ENCODE results near the gene PCDHGB6. TPM values are rescaled to one million over a fixed set of nuclear protein-coding genes. Genes with fewer than 3 reads are reported as not detected.

PCDHGB6 gene
- total and polyA plus RNA-seq, 2 experiments from 2014 or later = 2.8 to 8.1 TPM

GRCh38 chr5:141403387-141403786 is 4.4 kb upstream of the PCDHGB6 start (continued):
- no peak for TF ChIP-seq ZNF462 (CRISPR knock-in tag; IDR thresholded peaks at IDR 0.05)

GRCh38 chr5:141409598-141410306 is 1.9 kb downstream of the PCDHGB6 start:
- ATAC-seq = no peak
- peak overlapping the region; percentile 28; the same call in 1 of the 3 replicates for H3K4me3 Mint-ChIP-seq
- no peaks in the 10 kb centered on the region for H3K9me2 ChIP-seq (ENCODE audit: insufficient read depth)
- H3F3A ChIP-seq (replicated peaks; ENCODE audit: low read depth) = no peaks in the 10 kb centered on the region
- H3K4me1 Mint-ChIP-seq = peaks cover 8% of the 10 kb centered on the region
- H3K4me1 ChIP-seq (ENCODE audit: insufficient read depth) = peaks cover 5% of the 10 kb centered on the region
- no peak overlapping the region for H3K4me3 ChIP-seq
- no peaks in the 10 kb centered on the region for H3K36me3 ChIP-seq (ENCODE audit: insufficient read depth)
- peaks cover 7% of the 10 kb centered on the region; the same call in 1 of the 2 replicates for H4K20me1 ChIP-seq (replicated peaks; ENCODE audit: insufficient read depth)
- peaks cover 15% of the 10 kb centered on the region for H3K27me3 Mint-ChIP-seq (ENCODE audit: insufficient read depth, low read depth, poor library complexity)
- no peak for DNase-seq (ENCODE audit: low spot score)
- peaks cover 37% of the 10 kb centered on the region for H3K9me3 Mint-ChIP-seq
- TF ChIP-seq JUNB (IDR thresholded peaks at IDR 0.05; ENCODE audit: unreplicated experiment) = no peak
- peaks cover 8% of the 10 kb centered on the region for H3K27me3 ChIP-seq (ENCODE audit: insufficient read depth)
- 0 out of 2 replicates have a peak, but pooled peaks cover 4% of the 10 kb centered on the region for H3K79me2 ChIP-seq (replicated peaks; ENCODE audit: insufficient read depth)
- H3K4me2 ChIP-seq = no peak overlapping the region
- H3K27ac Mint-ChIP-seq = no peak overlapping the region
- peaks cover 39% of the 10 kb centered on the region for H3K36me3 Mint-ChIP-seq (ENCODE audit: low read depth)
- no peak overlapping the region for H2AFZ ChIP-seq
- H3K27ac ChIP-seq (ENCODE audit: low read depth) = no peak overlapping the region

GRCh38 chr5:141411575-141411974 is 3.8 kb downstream of the PCDHGB6 start:
- Histone ChIP-seq H3K4me2 (no peak overlapping the region), H3K27ac (ENCODE audit: low read depth) (no peak overlapping the region), H3K4me3 (no peak overlapping the region), H3K27me3 (ENCODE audit: insufficient read depth) (peaks cover 8% of the 10 kb centered on the region), H3K36me3 (ENCODE audit: insufficient read depth) (no peaks in the 10 kb centered on the region), H3K79me2 (replicated peaks; ENCODE audit: insufficient read depth) (0 out of 2 replicates have a peak, but pooled peaks cover 4% of the 10 kb centered on the region), H2AFZ (no peak overlapping the region), H3K9me2 (ENCODE audit: insufficient read depth) (no peaks in the 10 kb centered on the region), H4K20me1 (replicated peaks; ENCODE audit: insufficient read depth) (peaks cover 7% of the 10 kb centered on the region; the same call in 1 of the 2 replicates), H3K4me1 (ENCODE audit: insufficient read depth) (peaks cover 5% of the 10 kb centered on the region), H3F3A (replicated peaks; ENCODE audit: low read depth) (no peaks in the 10 kb centered on the region)
- no peak overlapping the region for H3K4me3 Mint-ChIP-seq
- peaks cover 14% of the 10 kb centered on the region for H3K4me1 Mint-ChIP-seq
- peaks cover 43% of the 10 kb centered on the region for H3K36me3 Mint-ChIP-seq (ENCODE audit: low read depth)
- DNase-seq (ENCODE audit: low spot score) (no peak), ATAC-seq (no peak)
- H3K9me3 Mint-ChIP-seq = peaks cover 38% of the 10 kb centered on the region
- H3K27ac Mint-ChIP-seq = no peak overlapping the region
- peaks cover 18% of the 10 kb centered on the region for H3K27me3 Mint-ChIP-seq (ENCODE audit: insufficient read depth, low read depth, poor library complexity)
- TF ChIP-seq CREB1 (CRISPR knock-in tag; IDR thresholded peaks at IDR 0.05; ENCODE audit: low read depth) (no peak), ZNF462 (CRISPR knock-in tag; IDR thresholded peaks at IDR 0.05) (no peak)

All from GM23338 (cell line).